PC-3 (cell line): ENCODE results near the gene SFI1.

Experiments used
- CTCF ChIP-seq: fragments of 300-600 bp; sonication (generic); conservative IDR thresholded peaks from 2 replicates; pipeline ENCODE4 v1.5.1; 2017; ENCODE audit warnings: antibody characterized with exemption, low read depth, mild to moderate bottlenecking, low read length
- EZH2 ChIP-seq: fragments of 300-600 bp; sonication (generic); IDR thresholded peaks from one replicate; pipeline ENCODE4 v1.6.1; 2017; ENCODE audit warnings: antibody characterized with exemption, mild to moderate bottlenecking, low read length; ENCODE audit not compliant: unreplicated experiment

GRCh38 chr22:31625257-31625640 lies 128.9 kb downstream of the SFI1 start:
- TF ChIP-seq CTCF (no peak), EZH2 (no peak)
